ENCODE results near the gene UHMK1.
"Not testable (repeated sequence)": the region's sequence is repeated elsewhere in the genome, so short reads cannot be mapped to it uniquely, and the experiment has no call there.

Gene UHMK1

GRCh38 chr1:162497723-162498495 is at the start of gene UHMK1:
TSS of gene UHMK1 (plus strand) at chr1:162497818. CDS start at chr1:162498001, 183 bp downstream.
- peak; percentile 82 for DNase-seq

GRCh38 chr1:162454361-162454760 is 43.3 kb upstream of the UHMK1 start:
- DNase-seq: not testable (repeated sequence)

GRCh38 chr1:162456323-162456722 is 41.3 kb upstream of the UHMK1 start:
- DNase-seq: no peak

- DNase-seq: no peak
Observed at GRCh38 chr1:162458236-162458635, 39.4 kb upstream of the UHMK1 start.

- DNase-seq: not testable (repeated sequence)
Observed at GRCh38 chr1:162462425-162462824, 35.2 kb upstream of the UHMK1 start.

GRCh38 chr1:162463021-162463420 is 34.6 kb upstream of the UHMK1 start:
- no peak for DNase-seq

- DNase-seq: no peak
Observed at GRCh38 chr1:162466797-162467196, 30.8 kb upstream of the UHMK1 start.

- no peak for DNase-seq
Observed at GRCh38 chr1:162470216-162470615, 27.4 kb upstream of the UHMK1 start.

GRCh38 chr1:162471290-162471853 is 26.2 kb upstream of the UHMK1 start:
- DNase-seq: no peak

GRCh38 chr1:162475089-162475488 is 22.5 kb upstream of the UHMK1 start:
- no peak for DNase-seq

GRCh38 chr1:162475539-162476185 is 22.0 kb upstream of the UHMK1 start:
- no peak for DNase-seq

- no peak for DNase-seq
Observed at GRCh38 chr1:162476620-162477019, 21.0 kb upstream of the UHMK1 start.

GRCh38 chr1:162485236-162485635 is 12.4 kb upstream of the UHMK1 start:
- no peak for DNase-seq

GRCh38 chr1:162487241-162487640 is 10.4 kb upstream of the UHMK1 start:
- DNase-seq: no peak

- no peak for DNase-seq
Observed at GRCh38 chr1:162488219-162488618, 9.4 kb upstream of the UHMK1 start.

GRCh38 chr1:162495531-162496233 is 1.9 kb upstream of the UHMK1 start:
- DNase-seq: not testable (repeated sequence)

GRCh38 chr1:162497104-162497722 is 405 bp upstream of the UHMK1 start:
- DNase-seq: no peak

- no peak for DNase-seq
Observed at GRCh38 chr1:162498496-162498810, 835 bp downstream of the UHMK1 start.

- no peak for DNase-seq
Observed at GRCh38 chr1:162500805-162501204, 3.2 kb downstream of the UHMK1 start.

- no peak for DNase-seq
Observed at GRCh38 chr1:162502077-162502476, 4.5 kb downstream of the UHMK1 start.

- no peak for DNase-seq
Observed at GRCh38 chr1:162502928-162503327, 5.3 kb downstream of the UHMK1 start.

- DNase-seq: no peak
Observed at GRCh38 chr1:162527314-162527713, 29.7 kb downstream of the UHMK1 start.

GRCh38 chr1:162530307-162530987 is 32.8 kb downstream of the UHMK1 start:
- DNase-seq: no peak

Data from activated T-cell treated with anti-CD3 and anti-CD28 coated beads for 4 hours (primary cell).